ENCODE results near the gene PTPN3. TPM values are rescaled to one million over a fixed set of nuclear protein-coding genes. Genes with fewer than 3 reads are reported as not detected.
A peak's percentile ranks its signal among the peaks of the same experiment; 100 is the strongest.

The PTPN3 gene
- total and polyA plus RNA-seq, 2 donors from 2014 or later = 33.7 to 40.6 TPM

- Histone ChIP-seq H3K9me3 (ENCODE audit: control insufficient read depth in 2 of 3, insufficient read depth in 1 of 3, low read length in 3 of 3) (no peaks in the 10 kb centered on the region), H3K27me3 (ENCODE audit: control insufficient read depth, insufficient read depth, low read length) (no peaks in the 10 kb centered on the region), H3K36me3 (ENCODE audit: control insufficient read depth in 2 of 3, insufficient read depth in 3 of 3, low read length in 3 of 3) (peaks cover 0 to 43% (median 17%) of the 10 kb centered on the region in 3 donors), H3K4me1 (ENCODE audit: control insufficient read depth in 2 of 3, insufficient read depth in 2 of 3, low read depth in 1 of 3, low read length in 3 of 3) (no peaks in the 10 kb centered on the region), H3K4me3 (ENCODE audit: low read length in 3 of 3) (no peak overlapping the region), H3K9ac (ENCODE audit: low read length in 3 of 3) (no peak overlapping the region), H3K27ac (ENCODE audit: low read depth in 2 of 2, low read length in 2 of 2) (no peak overlapping the region)
- DNase-seq (peak in 4 of 5 donors; percentile 66 to 75 (median 70)), FAIRE-seq (no peak)
- peak; percentile 62 for TF ChIP-seq CTCF (IDR thresholded peaks at IDR 0.05; ENCODE audit: borderline replicate concordance, extremely low read depth, insufficient read depth)
- intact Hi-C loops (cut with DNase I) = no loop called here
Measured at GRCh38 chr9:109401169-109401989, 96.7 kb downstream of the PTPN3 start.

- no peaks in the 10 kb centered on the region for H3K4me1 ChIP-seq (ENCODE audit: control insufficient read depth in 2 of 3, insufficient read depth in 2 of 3, low read depth in 1 of 3, low read length in 3 of 3)
- peaks cover 0 to 27% (median 17%) of the 10 kb centered on the region in 3 donors for H3K36me3 ChIP-seq (ENCODE audit: control insufficient read depth in 2 of 3, insufficient read depth in 3 of 3, low read length in 3 of 3)
- no peak overlapping the region for H3K9ac ChIP-seq (ENCODE audit: low read length in 3 of 3)
- H3K27ac ChIP-seq (ENCODE audit: low read depth in 2 of 2, low read length in 2 of 2) = no peak overlapping the region
- DNase-seq (no peak), FAIRE-seq (no peak)
- intact Hi-C loops (cut with DNase I) = no loop called here
- H3K4me3 ChIP-seq (ENCODE audit: low read length in 3 of 3) = no peak overlapping the region
- no peak for TF ChIP-seq CTCF (IDR thresholded peaks at IDR 0.05; ENCODE audit: borderline replicate concordance, extremely low read depth, insufficient read depth)
- no peaks in the 10 kb centered on the region for H3K27me3 ChIP-seq (ENCODE audit: control insufficient read depth, insufficient read depth, low read length)
- H3K9me3 ChIP-seq (ENCODE audit: control insufficient read depth in 2 of 3, insufficient read depth in 1 of 3, low read length in 3 of 3) = no peaks in the 10 kb centered on the region
Measured at GRCh38 chr9:109399258-109399767, 98.8 kb downstream of the PTPN3 start.

GRCh38 chr9:109391176-109391575 lies 106.9 kb downstream of the PTPN3 start:
- no peaks in the 10 kb centered on the region for H3K9me3 ChIP-seq (ENCODE audit: control insufficient read depth in 2 of 3, insufficient read depth in 1 of 3, low read length in 3 of 3)
- no peak overlapping the region for H3K27ac ChIP-seq (ENCODE audit: low read depth in 2 of 2, low read length in 2 of 2)
- no peak overlapping the region for H3K4me3 ChIP-seq (ENCODE audit: low read length in 3 of 3)
- no peak overlapping the region for H3K9ac ChIP-seq (ENCODE audit: low read length in 3 of 3)
- no peak for DNase-seq
- no peak for FAIRE-seq
- H3K4me1 ChIP-seq (ENCODE audit: control insufficient read depth in 2 of 3, insufficient read depth in 2 of 3, low read depth in 1 of 3, low read length in 3 of 3) = no peaks in the 10 kb centered on the region
- H3K36me3 ChIP-seq (ENCODE audit: control insufficient read depth in 2 of 3, insufficient read depth in 3 of 3, low read length in 3 of 3) = peaks cover 6 to 46% (median 29%) of the 10 kb centered on the region in 3 donors
- TF ChIP-seq CTCF (IDR thresholded peaks at IDR 0.05; ENCODE audit: borderline replicate concordance, extremely low read depth, insufficient read depth) = no peak
- no peaks in the 10 kb centered on the region for H3K27me3 ChIP-seq (ENCODE audit: control insufficient read depth, insufficient read depth, low read length)
- intact Hi-C loops (cut with DNase I) = no loop called here
